ENCODE results near the gene HAT1. TPM values are rescaled to one million over a fixed set of nuclear protein-coding genes. Genes with fewer than 3 reads are reported as not detected.

Gene HAT1
- total RNA-seq, 1 donor from 2014 or later = 35.1 TPM

DNA sequence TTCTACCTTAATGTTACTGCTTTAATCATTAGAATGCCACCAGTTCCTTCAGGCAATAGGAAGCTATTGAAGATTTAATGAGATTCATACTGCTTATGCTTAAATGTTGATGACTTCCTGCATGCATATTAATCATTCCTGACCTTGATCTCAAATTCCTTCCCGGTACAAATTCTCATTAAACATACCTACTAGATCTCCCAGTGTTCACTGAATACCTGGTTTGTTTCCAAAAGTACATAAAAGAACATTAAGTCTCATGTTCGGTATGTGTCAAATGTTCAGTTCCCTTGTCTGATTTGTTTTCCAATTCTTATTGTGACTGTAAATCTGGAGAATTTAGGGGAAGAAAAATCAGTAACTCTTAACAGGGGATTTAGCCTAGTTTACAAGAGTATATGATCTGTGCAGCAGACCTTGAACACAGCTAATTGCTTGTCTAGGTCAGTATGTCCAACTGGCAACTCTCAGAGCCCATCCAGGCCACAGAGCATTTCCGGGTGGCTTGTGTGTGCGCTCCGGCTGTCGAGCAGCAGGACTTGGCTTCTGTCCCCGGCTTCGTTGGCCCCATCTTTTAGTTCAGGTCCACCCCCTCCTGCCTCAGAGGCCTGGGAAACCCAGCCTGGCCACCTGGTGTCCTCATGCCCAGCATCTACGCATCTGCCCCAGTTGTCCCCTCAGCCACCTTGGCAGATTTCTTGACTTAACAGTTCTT is 90.6 kb downstream of the HAT1 start:
- intact Hi-C loops (cut with micrococcal nuclease) = no loop called here
- DNase-seq (no peak), ATAC-seq (no peak)

DNA sequence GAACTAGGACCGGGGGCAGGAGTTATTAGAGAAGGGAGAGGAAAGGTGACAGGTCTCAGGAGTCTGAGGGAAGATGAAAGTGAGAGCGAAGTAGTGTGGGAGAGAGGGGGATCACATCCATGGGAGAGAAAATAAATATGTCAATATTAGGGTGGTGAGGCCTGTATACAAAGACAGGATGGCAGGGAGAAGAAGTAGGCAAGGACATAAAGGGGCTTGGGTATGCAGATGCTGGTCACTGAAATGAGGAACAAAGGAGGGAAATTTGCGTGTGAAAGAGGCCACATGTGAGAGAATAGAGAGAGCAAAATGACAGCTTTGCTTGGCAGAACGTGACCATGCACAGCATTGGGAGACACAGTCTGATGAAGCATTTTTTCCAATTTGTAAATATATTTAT is 91.1 kb downstream of the HAT1 start:
- no peak for ATAC-seq
- no peak for DNase-seq
- intact Hi-C loops (cut with micrococcal nuclease) = no loop called here

DNA sequence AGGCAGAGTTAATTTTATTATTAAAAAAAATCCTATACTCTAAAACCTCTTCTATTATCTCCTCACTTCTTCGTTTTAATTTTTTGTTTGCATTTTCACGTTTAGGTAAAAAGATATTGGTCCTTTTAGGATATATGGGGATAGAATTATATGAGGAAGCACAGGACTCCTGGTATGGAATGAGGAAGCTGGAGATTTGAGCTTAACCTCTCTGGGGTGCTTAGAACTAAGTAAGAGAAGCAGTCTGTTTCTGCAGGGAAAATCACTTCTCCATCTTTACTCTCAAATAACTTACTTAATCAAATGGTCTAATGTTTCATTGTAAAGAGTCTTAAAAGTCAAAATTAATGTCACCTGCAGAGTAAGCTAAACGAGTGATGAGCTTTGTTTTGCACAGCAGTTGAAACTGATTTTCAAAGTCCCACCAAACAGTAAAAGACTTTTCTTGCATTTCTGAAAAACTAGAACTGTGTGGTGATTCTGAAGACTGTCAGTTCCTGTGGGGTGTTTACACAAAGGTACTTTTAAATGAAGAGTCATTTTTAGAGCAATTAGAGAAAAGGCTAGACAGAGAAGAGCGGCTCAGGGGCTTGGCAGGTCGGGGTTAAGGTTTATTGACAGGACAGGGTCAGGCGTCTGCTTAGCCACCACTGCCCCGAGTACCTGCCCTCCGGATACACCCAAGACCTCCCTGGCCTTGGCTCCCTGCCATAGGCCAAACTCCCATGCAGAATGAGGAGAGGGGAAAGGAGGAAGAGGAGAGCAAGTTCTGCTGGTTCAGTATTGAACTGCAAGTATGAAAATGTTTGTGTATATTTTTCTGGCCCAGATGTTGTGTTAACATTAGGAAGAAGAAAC is 99.0 kb downstream of the HAT1 start:
- ATAC-seq (no peak), DNase-seq (no peak)
- intact Hi-C loops (cut with micrococcal nuclease) = no loop called here

DNA sequence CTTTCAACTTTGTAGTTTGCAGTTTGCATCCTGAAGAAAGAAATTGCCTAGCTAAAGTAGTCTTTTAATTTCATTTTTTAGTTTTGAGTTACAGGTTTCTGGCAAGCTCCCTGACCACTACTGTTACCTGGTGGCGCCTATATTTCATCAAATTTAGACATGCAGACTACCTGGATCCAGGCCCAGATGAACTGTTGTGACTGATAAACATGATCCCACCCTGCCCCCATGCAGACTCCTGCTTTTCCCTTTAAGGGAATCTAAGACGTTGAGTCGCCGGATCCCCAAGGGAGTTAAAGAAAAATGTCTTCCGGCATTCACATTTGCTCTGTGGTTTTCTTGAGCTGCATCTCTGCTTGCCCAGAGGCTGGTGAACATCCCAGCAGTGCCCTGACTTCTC is 99.7 kb downstream of the HAT1 start:
- intact Hi-C loops (cut with micrococcal nuclease) = no loop called here
- no peak for DNase-seq

DNA sequence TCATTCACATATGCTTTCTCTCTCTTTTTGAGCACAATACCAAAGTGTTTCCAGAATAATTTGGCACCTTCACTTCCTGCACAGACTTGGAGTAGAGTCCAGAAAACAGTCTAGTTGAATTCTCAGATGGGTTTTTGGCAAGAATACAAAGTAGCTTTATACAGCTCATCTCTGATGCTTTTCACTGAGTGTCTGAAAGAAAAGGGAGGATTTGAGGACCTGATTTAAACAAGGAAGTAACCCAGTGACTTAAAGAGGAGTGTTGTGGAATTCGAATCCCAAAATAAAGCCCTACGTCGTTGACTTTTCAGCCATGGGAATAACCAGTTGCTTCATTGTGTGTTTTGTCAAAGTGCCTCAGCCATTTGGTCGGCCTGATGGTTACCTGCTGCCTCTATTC is 109.3 kb downstream of the HAT1 start:
- intact Hi-C loops (cut with micrococcal nuclease) = no loop called here
- DNase-seq (no peak), ATAC-seq (no peak)

More for the DNA sequence above, 99.7 kb downstream of the HAT1 start:
- no peak for ATAC-seq

Other genes with a start within 250 kb of the HAT1 start
- gene DYNC1I2, start 235.0 kb upstream of the HAT1 start, total RNA-seq = 71.2 TPM
- gene SLC25A12, start 28.2 kb upstream of the HAT1 start, total RNA-seq = 134 TPM
- 8.6 TPM for gene METAP1D, start 77.5 kb downstream of the HAT1 start, total RNA-seq
- not detected for gene DLX1, start 163.0 kb downstream of the HAT1 start, total RNA-seq
- gene DLX2, start 180.4 kb downstream of the HAT1 start, total RNA-seq = not detected

Data from left ventricle myocardium superior (tissue), 1 donor.